HL-60 (cell line): ENCODE measurements around the gene CARS2.

Source experiments
- DNase-seq, 2 experiments: peaks; one replicate each; pipeline ENCODE4 v3.0.0-alpha.2; 2010 to 2020; ENCODE audit warnings: low read depth in 1 of 2, low spot score in 1 of 2
- H3K27ac ChIP-seq: fragments of 250-450 bp; sonication (Bioruptor Pico); replicated peaks from 2 replicates; pipeline ENCODE4 v1.5.1; 2020; ENCODE audit warnings: mild to moderate bottlenecking, moderate library complexity
- H3K27me3 ChIP-seq: fragments of 250-450 bp; sonication (Bioruptor Pico); 2 replicates; pipeline ENCODE4 v1.5.1; 2021; ENCODE audit warnings: mild to moderate bottlenecking, moderate library complexity; ENCODE audit not compliant: insufficient read depth, poor library complexity, severe bottlenecking
- H3K4me3 ChIP-seq: replicated peaks from 2 replicates; pipeline ENCODE4 v1.5.1; 2011; ENCODE audit warnings: mild to moderate bottlenecking, control low read depth, low read length; ENCODE audit not compliant: insufficient read depth
- GABPA ChIP-seq: IDR thresholded peaks from 2 replicates; pipeline ENCODE4 v1.6.1; 2012; ENCODE audit warnings: low read depth
- POLR2AphosphoS5 ChIP-seq: IDR thresholded peaks from 2 replicates; pipeline ENCODE4 v1.6.1; 2012; ENCODE audit warnings: low read depth
- SPI1 ChIP-seq: IDR thresholded peaks from 2 replicates; pipeline ENCODE4 v1.6.1; 2012; ENCODE audit warnings: low read depth, mild to moderate bottlenecking, borderline replicate concordance
- TF ChIP-seq, protein P1 (sequence below): IDR thresholded peaks from one replicate; pipeline ENCODE4 v1.5.1; 2011; ENCODE audit warnings: low read length, control low read depth, inconsistent platforms; ENCODE audit not compliant: insufficient read depth
- TF ChIP-seq, protein P2 (sequence below): IDR thresholded peaks from 2 replicates; pipeline ENCODE4 v1.6.1; 2012; ENCODE audit warnings: low read depth; ENCODE audit not compliant: insufficient replicate concordance

The CARS2 gene

DNA sequence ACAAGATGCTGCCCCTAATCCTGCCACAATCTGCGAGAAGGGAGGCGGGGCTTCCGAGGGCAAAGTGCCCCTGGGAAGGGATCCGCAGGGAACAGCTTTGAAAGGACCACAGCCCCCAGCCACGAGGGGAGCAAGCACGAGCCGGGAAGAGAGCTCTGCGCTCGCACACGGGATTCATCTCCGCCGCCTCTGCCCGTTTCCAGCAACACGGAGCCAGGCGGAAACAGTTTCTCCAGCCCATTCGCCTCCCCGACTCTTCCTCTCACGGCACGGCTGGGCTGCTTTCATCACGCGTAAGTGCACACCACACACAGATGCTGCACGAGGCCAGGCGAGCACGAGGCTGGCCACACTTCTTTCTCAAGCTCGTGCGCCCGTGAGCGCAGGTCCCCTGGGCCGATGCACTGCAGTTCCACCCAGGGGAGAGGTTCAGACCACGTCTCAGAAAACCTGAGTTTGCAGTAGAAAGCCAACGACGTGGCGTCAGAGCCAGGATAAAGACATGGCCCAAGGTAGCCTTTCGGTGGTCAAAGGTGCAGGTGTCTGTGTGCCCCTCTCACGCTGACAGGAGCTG lies 57.0 kb downstream of the CARS2 start:
- no peak for DNase-seq
- H3K27me3 ChIP-seq = no peaks in the 10 kb centered on the region

DNA sequence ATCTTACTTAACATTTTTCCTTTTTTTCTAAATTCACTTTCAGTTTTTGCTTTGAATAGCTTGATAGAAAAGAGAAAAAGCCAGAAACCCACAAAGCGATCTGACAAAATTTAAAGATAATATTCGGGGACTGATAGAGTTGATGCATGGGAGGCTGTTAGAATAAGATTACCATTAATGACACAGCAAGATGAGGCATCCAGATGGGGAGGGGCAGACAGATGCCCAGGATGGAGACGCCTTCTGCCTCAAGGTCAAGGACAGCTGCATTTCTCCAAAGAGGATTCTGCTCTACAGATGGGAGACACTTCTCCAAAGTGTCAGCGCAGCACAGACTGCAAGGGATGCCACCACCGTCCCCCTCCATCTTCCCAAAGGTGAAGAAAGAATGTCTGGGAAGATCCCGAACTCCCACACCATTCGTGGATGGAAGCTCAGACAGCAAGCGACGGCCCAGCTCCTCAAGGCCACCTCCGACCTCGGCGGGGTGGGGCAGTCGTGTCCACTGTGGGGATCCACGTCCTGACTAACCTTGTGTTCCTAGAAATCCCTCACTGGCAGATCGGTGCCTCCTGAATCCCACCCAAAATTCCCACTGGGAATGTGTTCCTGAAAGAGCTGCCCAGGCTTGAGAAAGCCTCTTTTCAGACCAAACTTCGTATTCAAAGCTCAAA lies 57.6 kb downstream of the CARS2 start:
- no peak for DNase-seq
- TF ChIP-seq GABPA (no peak), SPI1 (no peak), POLR2AphosphoS5 (no peak)
- TF ChIP-seq, protein P1, sequence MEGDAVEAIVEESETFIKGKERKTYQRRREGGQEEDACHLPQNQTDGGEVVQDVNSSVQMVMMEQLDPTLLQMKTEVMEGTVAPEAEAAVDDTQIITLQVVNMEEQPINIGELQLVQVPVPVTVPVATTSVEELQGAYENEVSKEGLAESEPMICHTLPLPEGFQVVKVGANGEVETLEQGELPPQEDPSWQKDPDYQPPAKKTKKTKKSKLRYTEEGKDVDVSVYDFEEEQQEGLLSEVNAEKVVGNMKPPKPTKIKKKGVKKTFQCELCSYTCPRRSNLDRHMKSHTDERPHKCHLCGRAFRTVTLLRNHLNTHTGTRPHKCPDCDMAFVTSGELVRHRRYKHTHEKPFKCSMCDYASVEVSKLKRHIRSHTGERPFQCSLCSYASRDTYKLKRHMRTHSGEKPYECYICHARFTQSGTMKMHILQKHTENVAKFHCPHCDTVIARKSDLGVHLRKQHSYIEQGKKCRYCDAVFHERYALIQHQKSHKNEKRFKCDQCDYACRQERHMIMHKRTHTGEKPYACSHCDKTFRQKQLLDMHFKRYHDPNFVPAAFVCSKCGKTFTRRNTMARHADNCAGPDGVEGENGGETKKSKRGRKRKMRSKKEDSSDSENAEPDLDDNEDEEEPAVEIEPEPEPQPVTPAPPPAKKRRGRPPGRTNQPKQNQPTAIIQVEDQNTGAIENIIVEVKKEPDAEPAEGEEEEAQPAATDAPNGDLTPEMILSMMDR = no peak
- TF ChIP-seq, protein P2, sequence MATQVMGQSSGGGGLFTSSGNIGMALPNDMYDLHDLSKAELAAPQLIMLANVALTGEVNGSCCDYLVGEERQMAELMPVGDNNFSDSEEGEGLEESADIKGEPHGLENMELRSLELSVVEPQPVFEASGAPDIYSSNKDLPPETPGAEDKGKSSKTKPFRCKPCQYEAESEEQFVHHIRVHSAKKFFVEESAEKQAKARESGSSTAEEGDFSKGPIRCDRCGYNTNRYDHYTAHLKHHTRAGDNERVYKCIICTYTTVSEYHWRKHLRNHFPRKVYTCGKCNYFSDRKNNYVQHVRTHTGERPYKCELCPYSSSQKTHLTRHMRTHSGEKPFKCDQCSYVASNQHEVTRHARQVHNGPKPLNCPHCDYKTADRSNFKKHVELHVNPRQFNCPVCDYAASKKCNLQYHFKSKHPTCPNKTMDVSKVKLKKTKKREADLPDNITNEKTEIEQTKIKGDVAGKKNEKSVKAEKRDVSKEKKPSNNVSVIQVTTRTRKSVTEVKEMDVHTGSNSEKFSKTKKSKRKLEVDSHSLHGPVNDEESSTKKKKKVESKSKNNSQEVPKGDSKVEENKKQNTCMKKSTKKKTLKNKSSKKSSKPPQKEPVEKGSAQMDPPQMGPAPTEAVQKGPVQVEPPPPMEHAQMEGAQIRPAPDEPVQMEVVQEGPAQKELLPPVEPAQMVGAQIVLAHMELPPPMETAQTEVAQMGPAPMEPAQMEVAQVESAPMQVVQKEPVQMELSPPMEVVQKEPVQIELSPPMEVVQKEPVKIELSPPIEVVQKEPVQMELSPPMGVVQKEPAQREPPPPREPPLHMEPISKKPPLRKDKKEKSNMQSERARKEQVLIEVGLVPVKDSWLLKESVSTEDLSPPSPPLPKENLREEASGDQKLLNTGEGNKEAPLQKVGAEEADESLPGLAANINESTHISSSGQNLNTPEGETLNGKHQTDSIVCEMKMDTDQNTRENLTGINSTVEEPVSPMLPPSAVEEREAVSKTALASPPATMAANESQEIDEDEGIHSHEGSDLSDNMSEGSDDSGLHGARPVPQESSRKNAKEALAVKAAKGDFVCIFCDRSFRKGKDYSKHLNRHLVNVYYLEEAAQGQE = no peak
- Histone ChIP-seq H3K27me3 (no peaks in the 10 kb centered on the region), H3K4me3 (no peak overlapping the region), H3K27ac (no peak overlapping the region)

More for the DNA sequence above, 57.0 kb downstream of the CARS2 start:
- H3K27ac ChIP-seq = no peak overlapping the region
- H3K4me3 ChIP-seq = no peak overlapping the region
- TF ChIP-seq, protein P1 = no peak
- TF ChIP-seq GABPA (no peak), SPI1 (no peak), POLR2AphosphoS5 (no peak)
- TF ChIP-seq, protein P2 = no peak

DNA sequence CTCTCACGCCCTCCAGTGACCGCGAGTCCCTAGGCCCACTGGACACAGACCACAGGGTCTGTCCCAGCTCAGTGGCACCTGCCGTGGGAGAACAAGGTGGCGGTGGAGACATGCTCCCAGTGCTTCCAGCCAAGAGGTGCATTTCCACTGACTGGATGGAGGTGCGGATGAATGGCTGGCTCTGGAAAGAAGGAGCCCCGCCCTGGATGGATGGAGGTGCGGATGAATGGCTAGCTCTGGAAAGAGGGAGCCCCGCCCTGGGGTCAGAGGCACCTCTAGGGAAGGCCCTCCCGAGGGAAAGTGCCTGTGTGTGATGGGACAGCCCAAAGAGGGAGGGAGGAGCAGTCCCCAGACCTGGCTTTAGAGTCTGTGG lies 58.6 kb downstream of the CARS2 start:
- Histone ChIP-seq H3K27me3 (no peaks in the 10 kb centered on the region), H3K4me3 (no peak overlapping the region), H3K27ac (no peak overlapping the region)
- TF ChIP-seq, protein P1 = no peak
- TF ChIP-seq, protein P2 = no peak
- TF ChIP-seq POLR2AphosphoS5 (no peak), GABPA (no peak), SPI1 (no peak)
- DNase-seq = no peak
